ENCODE results near the gene UBE2U.

DNA sequence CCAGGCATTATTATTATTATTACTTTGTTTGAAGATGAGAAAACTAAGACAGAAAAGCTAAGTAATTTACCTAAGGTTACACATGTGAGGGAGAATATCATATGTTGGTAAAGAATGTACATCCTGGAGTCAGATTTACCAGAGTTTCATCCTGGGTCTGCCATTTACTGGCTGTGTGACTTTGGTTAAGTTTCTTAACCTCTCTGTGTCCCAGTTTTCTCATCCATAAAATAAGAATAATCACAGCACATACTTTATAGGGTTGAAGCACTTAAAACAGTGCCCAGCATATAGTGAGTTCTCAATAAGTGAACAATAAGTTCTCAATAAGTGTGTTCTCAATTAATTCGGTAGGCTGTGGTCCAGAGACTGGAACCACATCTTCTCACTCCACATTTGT, 32.5 kb downstream of the UBE2U start:
- TF ChIP-seq CTCF (IDR thresholded peaks at IDR 0.05) (no peak), POLR2A (IDR thresholded peaks at IDR 0.05) (no peak)

Measured in right lobe of liver (tissue), 4 donors.